Right ventricle myocardium inferior (tissue), 1 donor: ENCODE results near the gene STEAP1B. TPM values are rescaled to one million over a fixed set of nuclear protein-coding genes. Genes with fewer than 3 reads are reported as not detected.
"Not testable (repeated sequence)": the region's sequence is repeated elsewhere in the genome, so short reads cannot be mapped to it uniquely, and the experiment has no call there.

Experiments used
- ATAC-seq: fragments of 200-7000 bp; cut with Tn5 transposase; one replicate; pipeline ENCODE4 v1.9.1; 2020; ENCODE audit warnings: mild to moderate bottlenecking, moderate library complexity
- DNase-seq: peaks from one replicate; pipeline ENCODE4 v3.0.0; 2021; ENCODE audit errors: missing footprints
- intact Hi-C: fragments of 100-400 bp; cut with DNase I; formaldehyde crosslinking; loops from one replicate; pipeline ENCODE4 v1.11.0; 2022
- total RNA-seq: library from RNA; stranded (reverse); fragmentation: NEBNext Ultra II Directional; extraction: Animal tissue kit (Norgen Biotek cat#: 25700); gene quantifications from one replicate; pipeline ENCODE4 v1.2.1, GENCODE V29; 2021
- donor health status: DM: no; HTN: yes; CAD: no; lungs with severe emphysema.

STEAP1B gene
- total RNA-seq, 1 donor from 2014 or later, result not detected

DNA sequence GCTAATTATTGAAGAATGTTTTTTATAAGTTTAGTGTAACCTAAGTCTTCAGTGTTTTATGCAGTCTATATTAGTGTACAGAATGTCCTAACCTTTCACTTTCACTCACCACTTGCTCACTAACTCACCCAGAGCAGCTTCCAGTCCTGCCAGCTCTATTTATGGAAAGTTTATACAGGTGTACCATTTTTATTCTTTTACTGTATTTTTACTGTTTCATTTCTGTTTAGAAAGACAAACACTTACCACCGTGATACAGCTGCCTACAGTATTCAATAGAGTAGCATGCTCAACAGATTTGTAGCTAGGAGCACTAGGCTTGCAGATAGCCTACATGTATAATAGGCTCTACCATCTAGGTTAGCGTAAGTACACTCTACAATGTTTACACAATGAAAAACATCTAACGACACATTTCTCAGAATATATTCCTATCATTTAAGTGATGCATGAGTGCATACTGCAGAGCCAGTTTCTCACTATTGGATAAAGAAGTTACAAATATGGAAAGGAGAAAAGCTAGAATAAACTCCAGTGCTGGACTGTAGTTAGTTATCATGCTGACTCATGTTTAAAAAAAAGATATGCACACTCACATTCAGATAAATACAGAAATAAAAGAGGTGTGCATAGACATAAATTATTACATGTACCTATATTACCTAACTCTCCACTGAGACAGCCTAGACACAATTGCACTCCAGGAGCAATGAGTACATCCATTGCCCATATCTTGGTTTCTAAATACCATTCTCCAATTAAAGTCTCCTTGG is 30.4 kb downstream of the STEAP1B start:
- intact Hi-C loops, result no loop called here
- ATAC-seq (no peak), DNase-seq (no peak)

DNA sequence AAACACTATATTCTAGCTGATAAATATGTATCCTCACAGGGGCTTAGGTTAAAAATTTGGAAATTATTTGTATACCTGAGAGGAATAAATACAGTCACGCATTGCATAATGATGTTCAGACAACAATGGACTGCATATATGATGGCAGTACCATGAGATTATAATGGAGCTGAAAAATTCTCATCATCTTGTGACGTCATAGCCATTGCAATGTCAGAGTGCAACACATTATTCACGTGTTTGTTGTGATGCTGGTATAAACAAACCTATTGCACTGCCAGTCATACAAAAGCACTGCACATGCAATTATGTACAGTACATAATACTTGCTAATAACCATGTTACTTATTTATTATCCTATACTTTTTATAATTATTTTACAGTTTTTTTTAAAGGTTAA is 31.4 kb downstream of the STEAP1B start:
- DNase-seq (no peak), ATAC-seq (no peak)
- intact Hi-C loops, result no loop called here

DNA sequence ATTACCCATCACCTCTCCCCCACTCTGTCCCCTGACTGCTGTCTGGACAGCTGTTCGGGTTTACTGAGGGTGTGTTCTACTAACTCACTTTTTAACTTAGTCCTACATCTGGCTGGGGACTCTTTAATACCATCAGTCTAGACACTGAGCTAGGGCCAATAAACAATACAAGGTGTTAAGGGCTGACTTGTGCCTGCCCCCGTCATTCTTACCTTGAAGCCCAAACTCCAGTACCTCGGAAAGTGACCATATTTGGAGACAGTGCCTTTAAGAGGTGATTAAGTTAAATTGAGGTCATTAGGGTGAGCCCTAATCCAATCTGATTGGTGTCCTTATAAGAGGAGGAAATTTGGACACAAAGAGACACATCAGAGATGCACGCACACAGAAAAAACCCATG is 35.7 kb downstream of the STEAP1B start:
- ATAC-seq (no peak), DNase-seq (no peak)
- intact Hi-C loops, result no loop called here

DNA sequence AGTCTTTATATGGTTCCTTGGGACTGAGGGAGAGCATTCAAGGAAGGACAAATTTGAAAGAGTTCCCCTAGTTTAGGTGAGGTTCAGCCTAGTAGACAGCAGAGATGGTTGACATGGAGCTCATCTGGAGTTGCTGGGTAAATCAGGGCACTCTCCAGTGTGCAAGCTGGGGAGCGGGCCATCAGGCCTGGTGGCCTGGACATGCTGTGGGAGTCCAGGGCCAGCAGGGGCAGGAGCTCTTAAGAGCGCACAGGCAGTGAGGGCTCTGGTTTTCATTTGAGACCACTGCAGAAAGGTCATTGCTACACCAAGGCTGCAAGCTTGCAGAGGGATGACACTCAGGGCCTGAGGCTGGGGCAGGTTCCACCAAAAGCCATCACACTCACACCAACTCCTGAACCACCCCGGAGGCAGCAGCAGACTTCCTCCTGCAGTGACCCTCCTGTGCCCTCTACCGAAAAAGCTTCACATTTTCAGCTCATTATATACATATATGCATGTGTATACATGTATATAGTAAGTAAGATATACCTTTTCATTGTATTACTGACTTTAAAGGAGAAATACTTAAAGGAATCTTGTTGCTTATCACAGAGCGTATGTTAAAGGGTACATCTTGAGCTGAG is 39.5 kb downstream of the STEAP1B start:
- no peak for ATAC-seq
- intact Hi-C loops, result no loop called here
- DNase-seq, result no peak

- ATAC-seq (no peak), DNase-seq (no peak)
- intact Hi-C loops, result no loop called here
Measured at GRCh38 chr7:22457471-22457870, 42.5 kb downstream of the STEAP1B start.

- ATAC-seq (no peak), DNase-seq (no peak)
- intact Hi-C loops, result loop anchor here (5.0 kb wide), 1 partner anchor 87 kb away; no protein-coding TSS in a partner anchor
Measured at GRCh38 chr7:22454446-22454845, 45.5 kb downstream of the STEAP1B start.

- intact Hi-C loops, result loop anchor here (5.0 kb wide), 1 partner anchor 86 kb away; no protein-coding TSS in a partner anchor
- no peak for ATAC-seq
- DNase-seq, result no peak
Measured at GRCh38 chr7:22452960-22453558, 46.9 kb downstream of the STEAP1B start.

GRCh38 chr7:22452142-22452959 is 47.6 kb downstream of the STEAP1B start:
- intact Hi-C loops, result loop anchor here (5.0 kb wide), 1 partner anchor 85 kb away; no protein-coding TSS in a partner anchor
- ATAC-seq, result peak; percentile 62
- DNase-seq, result no peak

GRCh38 chr7:22450013-22450412 is 50.0 kb downstream of the STEAP1B start:
- not testable (repeated sequence) for DNase-seq, ATAC-seq
- intact Hi-C loops, result loop anchor here (5.0 kb wide), 1 partner anchor 83 kb away; no protein-coding TSS in a partner anchor

DNA sequence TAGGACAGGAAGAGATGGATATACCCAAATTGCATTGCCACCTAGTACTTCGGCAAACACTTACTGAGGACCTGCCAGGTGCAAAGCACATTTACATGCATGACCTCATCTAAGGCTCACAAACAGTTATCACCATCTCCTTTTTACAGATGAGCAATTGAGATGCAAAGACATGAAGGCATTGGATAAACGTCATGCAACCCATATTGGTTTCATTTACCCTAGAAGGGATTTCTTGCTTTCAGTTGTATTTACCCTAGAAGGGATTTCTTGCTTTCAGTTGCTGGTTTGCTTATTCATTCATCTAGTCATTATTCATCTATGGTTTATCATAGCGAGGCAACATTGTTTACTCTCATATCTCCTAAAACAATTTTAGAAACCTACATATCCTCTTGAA is 52.2 kb downstream of the STEAP1B start:
- ATAC-seq, result no peak
- DNase-seq, result no peak
- intact Hi-C loops, result loop anchor here (5.0 kb wide), 1 partner anchor 35 kb away; no protein-coding TSS in a partner anchor

- intact Hi-C loops, result loop anchor here (5.0 kb wide), 1 partner anchor 35 kb away; no protein-coding TSS in a partner anchor
- ATAC-seq (no peak), DNase-seq (no peak)
Measured at GRCh38 chr7:22447008-22447407, 53.0 kb downstream of the STEAP1B start.

GRCh38 chr7:22445853-22446252 is 54.1 kb downstream of the STEAP1B start:
- DNase-seq (no peak), ATAC-seq (no peak)
- intact Hi-C loops, result loop anchor here (5.0 kb wide), 1 partner anchor 36 kb away; no protein-coding TSS in a partner anchor

DNA sequence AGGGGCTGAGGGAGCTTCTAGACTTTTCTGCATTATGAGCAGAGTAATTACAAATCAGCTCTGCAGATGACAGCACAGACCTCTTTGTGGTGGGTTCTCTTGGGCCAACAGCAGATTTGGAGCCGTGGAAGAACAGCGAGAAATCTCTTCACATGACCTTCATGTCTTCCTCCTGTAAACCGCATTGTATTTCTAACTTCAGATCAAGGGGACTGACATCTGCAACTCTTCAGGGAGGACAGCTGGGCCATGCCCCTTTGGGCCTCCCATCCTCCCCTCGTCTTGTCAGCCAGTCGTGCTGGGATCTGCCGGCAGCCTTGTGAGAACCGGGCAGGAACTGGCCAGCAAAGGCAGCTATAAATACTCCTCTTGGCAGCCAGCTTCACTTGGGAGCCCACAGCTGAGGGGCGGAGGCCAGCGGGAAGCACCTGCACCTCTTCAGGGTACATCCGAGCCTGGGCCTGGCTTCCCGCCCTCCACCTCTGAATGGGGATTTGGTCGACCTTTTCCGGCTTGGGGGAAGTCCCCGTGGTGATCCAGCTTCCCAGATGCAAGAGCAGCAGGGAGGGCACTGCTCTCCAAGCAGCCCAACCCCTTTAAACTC is 54.7 kb downstream of the STEAP1B start:
- peak; percentile 95 for ATAC-seq
- DNase-seq, result peak; percentile 84
- intact Hi-C loops, result loop anchor here (5.0 kb wide), 1 partner anchor 37 kb away; no protein-coding TSS in a partner anchor

- no peak for DNase-seq
- intact Hi-C loops, result no loop called here
- no peak for ATAC-seq
Measured at GRCh38 chr7:22444181-22444971, 55.6 kb downstream of the STEAP1B start.

- intact Hi-C loops, result no loop called here
Measured at GRCh38 chr7:22443370-22444180, 56.4 kb downstream of the STEAP1B start.

GRCh38 chr7:22442882-22443369 is 57.1 kb downstream of the STEAP1B start:
- intact Hi-C loops, result no loop called here
- ATAC-seq, result no peak
- DNase-seq, result no peak

More at GRCh38 chr7:22443370-22444180, 56.4 kb downstream of the STEAP1B start:
- DNase-seq, result no peak
- ATAC-seq, result no peak
